GM23338 (cell line): ENCODE measurements around the gene RSPH4A. TPM values are rescaled to one million over a fixed set of nuclear protein-coding genes. Genes with fewer than 3 reads are reported as not detected.
A peak's percentile ranks its signal among the peaks of the same experiment; 100 is the strongest.

Experiments
- ATAC-seq: fragments of 200-7000 bp; cut with Tn5 transposase; 3 replicates; pipeline ENCODE4 v1.9.1; 2020
- DNase-seq: peaks from one replicate; pipeline ENCODE4 v3.0.0-alpha.2; 2015; ENCODE audit warnings: low spot score
- H2AFZ ChIP-seq: fragments of 200-600 bp; sonication (generic); 2 replicates; pipeline ENCODE4 v1.8.0; 2016; ENCODE audit warnings: antibody characterized with exemption, mild to moderate bottlenecking, moderate library complexity
- H3F3A ChIP-seq: fragments of 200-600 bp; sonication (generic); replicated peaks from 2 replicates; pipeline ENCODE4 v1.8.0; 2017; ENCODE audit warnings: antibody characterized with exemption, mixed run types, low read depth
- H3K27ac ChIP-seq: fragments of 200-600 bp; sonication (generic); 2 replicates; pipeline ENCODE4 v1.6.1; 2016; ENCODE audit warnings: low read depth
- H3K27me3 ChIP-seq: fragments of 200-600 bp; sonication (generic); 2 replicates; pipeline ENCODE4 v1.8.0; 2016; ENCODE audit warnings: mild to moderate bottlenecking, mixed run types, moderate library complexity; ENCODE audit not compliant: insufficient read depth
- H3K36me3 ChIP-seq: fragments of 200-600 bp; sonication (generic); 2 replicates; pipeline ENCODE4 v1.8.0; 2016; ENCODE audit warnings: mild to moderate bottlenecking; ENCODE audit not compliant: insufficient read depth
- H3K4me1 ChIP-seq: fragments of 200-600 bp; sonication (generic); 2 replicates; pipeline ENCODE4 v1.8.0; 2016; ENCODE audit warnings: mild to moderate bottlenecking, moderate library complexity; ENCODE audit not compliant: insufficient read depth
- H3K4me2 ChIP-seq: fragments of 200-600 bp; sonication (generic); 2 replicates; pipeline ENCODE4 v1.7.1; 2017; ENCODE audit warnings: mixed run types
- H3K4me3 ChIP-seq: fragments of 200-600 bp; sonication (generic); 2 replicates; pipeline ENCODE4 v1.6.1; 2016; ENCODE audit warnings: mixed run types
- H3K79me2 ChIP-seq: fragments of 200-600 bp; sonication (generic); replicated peaks from 2 replicates; pipeline ENCODE4 v1.8.0; 2017; ENCODE audit warnings: mild to moderate bottlenecking; ENCODE audit not compliant: insufficient read depth
- H3K9me2 ChIP-seq: fragments of 200-600 bp; sonication (generic); 2 replicates; pipeline ENCODE4 v1.8.0; 2017; ENCODE audit not compliant: insufficient read depth
- H4K20me1 ChIP-seq: fragments of 200-600 bp; sonication (generic); replicated peaks from 2 replicates; pipeline ENCODE4 v1.8.0; 2017; ENCODE audit warnings: mild to moderate bottlenecking; ENCODE audit not compliant: insufficient read depth
- H3K27ac Mint-ChIP-seq: 2 replicates; pipeline ENCODE4 v1.8.0; 2020; ENCODE audit warnings: inconsistent platforms, mild to moderate bottlenecking, moderate library complexity, mixed read lengths
- H3K27me3 Mint-ChIP-seq: 3 replicates; pipeline ENCODE4 v1.8.0; 2022; ENCODE audit warnings: low read depth, mild to moderate bottlenecking, moderate library complexity, mixed read lengths, inconsistent platforms; ENCODE audit not compliant: insufficient read depth, poor library complexity
- H3K36me3 Mint-ChIP-seq: 3 replicates; pipeline ENCODE4 v1.8.0; 2021; ENCODE audit warnings: low read depth, mild to moderate bottlenecking, inconsistent platforms, moderate library complexity, mixed read lengths
- H3K4me1 Mint-ChIP-seq: 3 replicates; pipeline ENCODE4 v1.8.0; 2020; ENCODE audit warnings: mild to moderate bottlenecking, inconsistent platforms, mixed read lengths
- H3K4me3 Mint-ChIP-seq: 3 replicates; pipeline ENCODE4 v1.8.0; 2021; ENCODE audit warnings: moderate library complexity, mild to moderate bottlenecking, inconsistent platforms, mixed read lengths
- H3K9me3 Mint-ChIP-seq: 3 replicates; pipeline ENCODE4 v1.8.0; 2020; ENCODE audit warnings: moderate library complexity, mild to moderate bottlenecking, inconsistent platforms, mixed read lengths
- CREB1 ChIP-seq: fragments of 250-450 bp; sonication (Bioruptor Pico); IDR thresholded peaks from 2 replicates; pipeline ENCODE4 v1.5.0; 2020; ENCODE audit warnings: low read depth, mild to moderate bottlenecking, moderate library complexity
- EZH2 ChIP-seq: fragments of 200-600 bp; sonication (generic); IDR thresholded peaks from one replicate; pipeline ENCODE4 v1.8.0; 2017; ENCODE audit warnings: antibody characterized with exemption, mild to moderate bottlenecking, low read depth; ENCODE audit not compliant: unreplicated experiment
- EZH2phosphoT487 ChIP-seq: fragments of 200-600 bp; sonication (generic); IDR thresholded peaks from one replicate; pipeline ENCODE4 v1.8.1; 2018; ENCODE audit warnings: antibody characterized with exemption; ENCODE audit not compliant: unreplicated experiment
- JUNB ChIP-seq: IDR thresholded peaks from one replicate; pipeline ENCODE4 v1.6.1; 2016; ENCODE audit warnings: antibody characterized with exemption; ENCODE audit not compliant: unreplicated experiment
- NANOG ChIP-seq: IDR thresholded peaks from 2 replicates; pipeline ENCODE4 v1.6.1; 2016; ENCODE audit warnings: antibody characterized with exemption, borderline replicate concordance
- POLR2AphosphoS5 ChIP-seq: IDR thresholded peaks from 2 replicates; pipeline ENCODE4 v1.6.1; 2016; ENCODE audit warnings: antibody characterized with exemption, low read depth
- REST ChIP-seq: IDR thresholded peaks from one replicate; pipeline ENCODE4 v1.6.1; 2018; ENCODE audit warnings: antibody characterized with exemption; ENCODE audit not compliant: unreplicated experiment
- STAT1 ChIP-seq: IDR thresholded peaks from one replicate; pipeline ENCODE4 v1.6.1; 2016; ENCODE audit warnings: antibody characterized with exemption; ENCODE audit not compliant: unreplicated experiment
- ZNF114 ChIP-seq: fragments of 250-450 bp; sonication (Bioruptor Pico); IDR thresholded peaks from 2 replicates; pipeline ENCODE4 v1.5.0; 2020; ENCODE audit warnings: mild to moderate bottlenecking, moderate library complexity
- ZNF462 ChIP-seq: fragments of 250-450 bp; sonication (Bioruptor Pico); IDR thresholded peaks from 2 replicates; pipeline ENCODE4 v1.5.0; 2020; ENCODE audit warnings: mild to moderate bottlenecking, moderate library complexity
- polyA plus RNA-seq: library from polyadenylated mRNA; unstranded; fragments of >200 nt; fragmentation: Nextera tagmentation; extraction: Ambion mirVana; gene quantifications from 2 replicates; pipeline ENCODE4 v1.2.1, GENCODE V29; 2016
- total RNA-seq: library from RNA; depleted of rRNA; stranded (reverse); fragments of >200 nt; shearing (Covaris generic); gene quantifications from 2 replicates; pipeline ENCODE4 v1.2.3, GENCODE V29; 2014
- TF ChIP-seq, protein P1 (sequence below), 2 experiments: fragments of 200-600 bp in 1 of 2; sonication (generic) in 1 of 2; conservative IDR thresholded peaks; 2 replicates each; pipeline versions ENCODE4 v1.5.1 to v1.6.1; 2016 to 2017; ENCODE audit warnings: antibody characterized with exemption in 2 of 2, low read depth in 2 of 2, mild to moderate bottlenecking in 2 of 2, moderate library complexity in 1 of 2

The RSPH4A gene
- total and polyA plus RNA-seq, 2 experiments from 2014 or later = 0.52 to 1.0 TPM

DNA sequence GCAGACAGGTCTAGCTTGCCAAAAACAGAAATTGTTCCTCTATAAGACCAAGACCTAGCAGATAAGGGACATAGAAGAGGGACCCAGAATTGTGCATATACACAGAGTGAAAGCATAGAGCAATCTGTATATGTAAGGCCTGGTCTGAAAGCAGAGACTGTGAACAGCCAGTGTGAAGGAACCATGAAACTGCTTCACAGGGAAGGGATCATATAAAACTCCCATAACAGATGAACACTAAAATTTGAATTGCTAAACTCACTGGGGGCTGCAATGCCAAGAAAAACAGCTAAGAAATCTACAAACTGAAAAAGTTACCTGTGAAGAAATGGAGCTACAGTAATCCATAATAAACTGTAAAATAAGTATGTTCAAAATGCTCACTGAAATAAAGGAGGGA lies 45.3 kb downstream of the RSPH4A start (continued):
- no peak for TF ChIP-seq NANOG
- TF ChIP-seq, protein P1, sequence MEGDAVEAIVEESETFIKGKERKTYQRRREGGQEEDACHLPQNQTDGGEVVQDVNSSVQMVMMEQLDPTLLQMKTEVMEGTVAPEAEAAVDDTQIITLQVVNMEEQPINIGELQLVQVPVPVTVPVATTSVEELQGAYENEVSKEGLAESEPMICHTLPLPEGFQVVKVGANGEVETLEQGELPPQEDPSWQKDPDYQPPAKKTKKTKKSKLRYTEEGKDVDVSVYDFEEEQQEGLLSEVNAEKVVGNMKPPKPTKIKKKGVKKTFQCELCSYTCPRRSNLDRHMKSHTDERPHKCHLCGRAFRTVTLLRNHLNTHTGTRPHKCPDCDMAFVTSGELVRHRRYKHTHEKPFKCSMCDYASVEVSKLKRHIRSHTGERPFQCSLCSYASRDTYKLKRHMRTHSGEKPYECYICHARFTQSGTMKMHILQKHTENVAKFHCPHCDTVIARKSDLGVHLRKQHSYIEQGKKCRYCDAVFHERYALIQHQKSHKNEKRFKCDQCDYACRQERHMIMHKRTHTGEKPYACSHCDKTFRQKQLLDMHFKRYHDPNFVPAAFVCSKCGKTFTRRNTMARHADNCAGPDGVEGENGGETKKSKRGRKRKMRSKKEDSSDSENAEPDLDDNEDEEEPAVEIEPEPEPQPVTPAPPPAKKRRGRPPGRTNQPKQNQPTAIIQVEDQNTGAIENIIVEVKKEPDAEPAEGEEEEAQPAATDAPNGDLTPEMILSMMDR (conservative IDR thresholded peaks at IDR 0.05; ENCODE audit: low read depth in 2 of 2) = no peak
- TF ChIP-seq STAT1 = no peak
- no peak for TF ChIP-seq ZNF114
- no peak for TF ChIP-seq REST

DNA sequence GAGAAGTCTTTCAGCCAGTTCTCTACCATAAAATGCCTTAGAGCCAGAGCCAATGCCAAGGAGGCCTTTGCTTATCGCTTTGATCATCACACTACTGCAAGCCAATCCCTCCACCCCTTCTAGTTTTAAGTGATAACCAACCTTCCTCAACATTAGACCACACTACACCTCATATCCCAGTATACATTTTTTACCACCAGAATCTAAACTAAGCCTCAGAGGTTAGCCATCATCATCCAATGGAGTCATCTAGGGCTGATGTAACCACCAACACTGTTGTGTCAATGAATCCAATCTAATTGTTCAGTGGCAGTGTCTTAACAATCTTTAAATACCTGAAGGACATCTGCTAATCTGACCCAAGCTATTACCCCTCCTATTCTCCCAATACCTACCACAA lies 45.9 kb downstream of the RSPH4A start:
- no peak overlapping the region for H3K4me3 ChIP-seq
- TF ChIP-seq ZNF462 (CRISPR knock-in tag) = no peak
- TF ChIP-seq POLR2AphosphoS5 = no peak
- TF ChIP-seq, protein P1 (conservative IDR thresholded peaks at IDR 0.05; ENCODE audit: low read depth in 2 of 2) = no peak
- TF ChIP-seq EZH2 = no peak
- no peak for TF ChIP-seq EZH2phosphoT487
- no peak for TF ChIP-seq JUNB
- TF ChIP-seq CREB1 (CRISPR knock-in tag) = no peak
- TF ChIP-seq ZNF114 = no peak
- no peak for TF ChIP-seq NANOG
- H3K4me1 ChIP-seq = peaks cover 6% of the 10 kb centered on the region; the same call in 1 of the 2 replicates
- peaks cover 12% of the 10 kb centered on the region; the same call in 1 of the 2 replicates for H4K20me1 ChIP-seq
- H3K4me2 ChIP-seq = no peak overlapping the region
- no peaks in the 10 kb centered on the region for H3K9me3 Mint-ChIP-seq
- DNase-seq (no peak), ATAC-seq (no peak)
- no peaks in the 10 kb centered on the region for H3F3A ChIP-seq
- H2AFZ ChIP-seq = no peak overlapping the region
- H3K27ac Mint-ChIP-seq = peak overlapping the region; percentile 45
- no peaks in the 10 kb centered on the region for H3K27me3 ChIP-seq
- H3K79me2 ChIP-seq = peaks cover 76% of the 10 kb centered on the region
- no peaks in the 10 kb centered on the region for H3K27me3 Mint-ChIP-seq
- peaks cover 3% of the 10 kb centered on the region; the same call in 2 of the 3 replicates for H3K36me3 Mint-ChIP-seq
- H3K4me1 Mint-ChIP-seq = peaks cover 11% of the 10 kb centered on the region; the same call in 2 of the 3 replicates
- no peak overlapping the region for H3K4me3 Mint-ChIP-seq
- peaks cover 7% of the 10 kb centered on the region; the same call in 1 of the 2 replicates for H3K36me3 ChIP-seq
- H3K27ac ChIP-seq = no peak overlapping the region
- H3K9me2 ChIP-seq = no peaks in the 10 kb centered on the region
